ENCODE results near the gene SRRM3.

The SRRM3 gene

DNA sequence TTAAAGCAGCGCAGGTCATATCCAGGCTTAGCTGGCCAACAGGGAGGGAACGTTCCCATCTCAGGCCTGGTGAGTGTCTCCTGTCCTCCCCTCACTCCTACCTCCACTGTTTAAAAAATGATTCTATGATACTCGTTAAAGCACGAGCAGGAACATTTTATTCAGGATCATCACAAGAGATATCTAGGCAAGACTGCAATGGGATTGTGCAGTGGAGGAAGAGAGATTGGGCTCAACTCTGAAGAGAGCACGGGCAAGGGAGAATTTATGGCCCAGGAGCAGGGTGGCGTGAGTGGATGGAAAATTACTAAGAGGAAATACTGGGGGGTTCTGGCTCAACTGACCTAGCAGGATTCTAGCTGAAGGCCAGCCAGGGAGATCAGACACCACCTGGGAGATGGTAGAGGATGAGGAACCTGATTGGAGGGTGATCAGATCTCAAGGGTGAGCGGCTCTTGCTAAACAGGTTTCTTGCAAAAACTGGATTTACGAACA is 91.8 kb downstream of the SRRM3 start:
- DNase-seq (ENCODE audit: low read depth) = no peak
- H3K4me3 ChIP-seq (ENCODE audit: low read depth, low read length) = no peak overlapping the region
- TF ChIP-seq POLR2A (IDR thresholded peaks at IDR 0.05; ENCODE audit: extremely low read depth, insufficient read length) = no peak
- TF ChIP-seq MYC (IDR thresholded peaks at IDR 0.05; ENCODE audit: low read depth, low read length) = no peak

DNA sequence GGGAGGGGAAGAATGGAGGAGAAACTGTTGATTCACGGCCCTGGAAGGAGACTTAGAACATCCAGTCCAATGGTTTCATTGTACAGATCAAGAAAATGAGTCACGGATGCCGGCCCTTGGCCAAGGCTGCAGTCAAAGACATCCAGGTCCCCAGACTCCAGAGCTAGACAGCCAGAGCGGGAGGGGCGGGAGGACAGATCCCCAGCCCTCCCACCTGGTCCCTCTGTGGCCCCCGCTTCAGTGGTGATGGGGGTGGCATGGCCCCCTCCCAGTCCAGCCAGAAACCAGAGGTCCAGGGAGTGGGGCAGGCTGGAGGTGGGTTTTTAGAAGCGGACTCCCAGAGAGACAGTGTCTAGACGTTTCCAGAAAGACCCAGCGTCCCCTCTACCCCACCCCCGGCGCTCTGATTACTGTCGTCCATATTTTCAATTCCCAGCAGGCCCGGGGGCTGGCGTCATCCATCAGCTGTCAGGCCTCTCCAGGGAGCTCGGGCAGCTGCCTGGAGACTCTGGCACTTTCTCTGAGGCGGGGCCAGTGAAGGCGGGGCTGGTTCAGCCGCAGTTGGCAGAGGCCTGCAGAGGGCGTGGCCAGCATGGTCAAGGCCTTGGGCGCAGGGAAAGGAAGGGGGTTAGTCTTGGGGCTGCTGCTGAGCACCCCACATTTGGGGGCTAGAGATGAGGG is 92.8 kb downstream of the SRRM3 start:
- TF ChIP-seq, protein P1, sequence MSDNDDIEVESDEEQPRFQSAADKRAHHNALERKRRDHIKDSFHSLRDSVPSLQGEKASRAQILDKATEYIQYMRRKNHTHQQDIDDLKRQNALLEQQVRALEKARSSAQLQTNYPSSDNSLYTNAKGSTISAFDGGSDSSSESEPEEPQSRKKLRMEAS (IDR thresholded peaks at IDR 0.05; ENCODE audit: low read depth, low read length) = no peak
- TF ChIP-seq POLR2A (IDR thresholded peaks at IDR 0.05; ENCODE audit: extremely low read depth, insufficient read length) (no peak), MYC (IDR thresholded peaks at IDR 0.05; ENCODE audit: low read depth, low read length) (0 out of 2 replicates have a peak, but pooled peaks have one; percentile 15)
- TF ChIP-seq, protein P2, sequence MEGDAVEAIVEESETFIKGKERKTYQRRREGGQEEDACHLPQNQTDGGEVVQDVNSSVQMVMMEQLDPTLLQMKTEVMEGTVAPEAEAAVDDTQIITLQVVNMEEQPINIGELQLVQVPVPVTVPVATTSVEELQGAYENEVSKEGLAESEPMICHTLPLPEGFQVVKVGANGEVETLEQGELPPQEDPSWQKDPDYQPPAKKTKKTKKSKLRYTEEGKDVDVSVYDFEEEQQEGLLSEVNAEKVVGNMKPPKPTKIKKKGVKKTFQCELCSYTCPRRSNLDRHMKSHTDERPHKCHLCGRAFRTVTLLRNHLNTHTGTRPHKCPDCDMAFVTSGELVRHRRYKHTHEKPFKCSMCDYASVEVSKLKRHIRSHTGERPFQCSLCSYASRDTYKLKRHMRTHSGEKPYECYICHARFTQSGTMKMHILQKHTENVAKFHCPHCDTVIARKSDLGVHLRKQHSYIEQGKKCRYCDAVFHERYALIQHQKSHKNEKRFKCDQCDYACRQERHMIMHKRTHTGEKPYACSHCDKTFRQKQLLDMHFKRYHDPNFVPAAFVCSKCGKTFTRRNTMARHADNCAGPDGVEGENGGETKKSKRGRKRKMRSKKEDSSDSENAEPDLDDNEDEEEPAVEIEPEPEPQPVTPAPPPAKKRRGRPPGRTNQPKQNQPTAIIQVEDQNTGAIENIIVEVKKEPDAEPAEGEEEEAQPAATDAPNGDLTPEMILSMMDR (IDR thresholded peaks at IDR 0.05; ENCODE audit: low read depth, low read length) = no peak
- no peak overlapping the region for H3K4me3 ChIP-seq (ENCODE audit: low read depth, low read length)
- peak; percentile 56 for DNase-seq (ENCODE audit: low read depth)

DNA sequence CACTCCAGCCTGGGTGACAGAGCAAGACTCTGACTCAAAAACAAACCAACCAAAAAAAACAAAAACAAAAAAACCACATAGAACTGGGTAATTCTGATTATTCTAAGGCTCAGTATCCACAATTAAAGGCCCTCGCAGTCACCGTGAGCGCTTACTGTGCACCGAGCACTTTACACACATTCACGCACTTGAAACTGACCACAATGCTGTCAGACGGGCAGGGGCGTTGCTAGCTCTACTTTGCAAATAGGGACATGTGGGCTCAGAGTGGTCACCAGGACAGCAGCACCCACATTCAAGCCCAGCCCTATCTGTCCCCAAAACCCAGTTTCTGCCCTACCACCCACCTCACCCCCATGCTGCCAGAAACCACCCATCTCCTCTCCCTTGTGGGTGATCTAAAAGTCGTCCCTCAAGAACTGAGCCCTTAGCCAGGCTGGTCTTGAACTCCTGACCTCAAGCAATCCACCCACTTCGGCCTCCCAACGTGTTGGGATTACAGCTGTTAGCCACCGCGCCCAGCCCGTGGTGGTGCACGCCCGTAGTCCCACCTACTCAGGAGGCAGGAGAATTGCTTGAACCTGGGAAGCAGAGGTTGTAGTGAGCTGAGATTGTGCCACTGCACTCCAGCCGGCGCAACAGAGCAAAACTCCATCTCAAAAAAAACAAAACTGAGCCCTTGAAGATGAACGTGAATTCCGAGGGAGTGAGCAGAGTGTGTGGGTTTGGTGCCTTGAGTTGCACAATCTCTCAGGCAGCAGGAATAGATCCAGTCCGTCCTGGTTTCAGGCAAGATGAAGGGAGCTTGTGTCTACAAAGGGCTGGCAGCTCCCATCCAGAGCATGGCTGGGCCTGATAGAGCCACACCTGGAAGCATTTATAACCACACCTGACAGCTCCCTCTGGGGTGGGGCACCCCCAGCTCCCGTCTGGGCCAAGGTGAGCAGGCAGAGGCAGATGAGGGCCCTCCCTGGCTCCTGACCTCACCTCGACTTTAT is 95.3 kb downstream of the SRRM3 start:
- H3K4me3 ChIP-seq (ENCODE audit: low read depth, low read length) = no peak overlapping the region
- TF ChIP-seq, protein P2 (IDR thresholded peaks at IDR 0.05; ENCODE audit: low read depth, low read length) = no peak
- TF ChIP-seq, protein P1 (IDR thresholded peaks at IDR 0.05; ENCODE audit: low read depth, low read length) = no peak
- TF ChIP-seq MYC (IDR thresholded peaks at IDR 0.05; ENCODE audit: low read depth, low read length) (no peak), POLR2A (IDR thresholded peaks at IDR 0.05; ENCODE audit: extremely low read depth, insufficient read length) (no peak)
- no peak for DNase-seq (ENCODE audit: low read depth)

DNA sequence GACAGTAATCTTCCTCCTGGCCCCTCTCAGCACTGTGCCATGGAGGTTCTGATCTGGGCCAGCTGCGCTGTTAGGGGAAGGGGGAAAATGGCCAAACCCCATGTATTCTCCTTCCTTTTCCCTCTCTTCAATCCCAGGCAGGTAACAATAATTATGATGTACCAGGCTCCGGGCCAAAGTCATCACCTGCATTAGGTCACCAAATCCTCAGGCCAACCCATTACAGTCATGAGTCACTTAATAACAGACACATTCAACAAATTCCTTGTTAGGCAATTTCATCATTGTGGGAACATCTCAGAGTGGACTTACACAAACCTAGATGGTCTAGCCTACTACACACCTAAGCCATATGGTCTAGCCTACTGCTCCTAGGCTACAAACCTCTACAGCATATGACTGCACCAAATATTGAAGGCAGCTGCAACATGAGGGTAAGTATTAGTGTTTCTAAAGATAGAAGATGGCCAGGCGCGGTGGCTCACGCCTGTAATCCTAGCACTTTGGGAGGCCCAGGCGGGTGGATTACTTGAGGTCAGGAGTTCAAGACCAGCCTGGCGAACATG is 98.6 kb downstream of the SRRM3 start:
- no peak overlapping the region for H3K4me3 ChIP-seq (ENCODE audit: low read depth, low read length)
- no peak for TF ChIP-seq POLR2A (IDR thresholded peaks at IDR 0.05; ENCODE audit: extremely low read depth, insufficient read length)
- no peak for DNase-seq (ENCODE audit: low read depth)

DNA sequence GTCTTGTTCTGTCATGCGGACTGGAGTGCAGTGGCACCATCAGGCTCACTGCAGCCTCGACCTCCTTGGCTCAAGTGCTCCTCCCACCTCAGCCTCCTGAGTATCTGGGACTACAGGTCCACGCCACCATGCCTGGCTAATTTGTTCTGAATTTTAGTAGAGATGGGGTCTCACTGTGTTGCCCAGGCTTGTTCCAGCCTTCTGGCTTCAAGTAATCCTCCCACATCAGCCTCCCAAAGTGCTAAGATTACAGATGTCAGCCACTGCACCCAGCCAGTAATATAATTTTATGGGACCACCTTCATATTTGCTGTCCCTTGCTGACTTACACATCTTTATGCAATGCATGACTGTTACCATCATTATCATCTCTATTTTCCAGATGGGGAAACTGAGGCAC is 99.3 kb downstream of the SRRM3 start:
- TF ChIP-seq, protein P1 (IDR thresholded peaks at IDR 0.05; ENCODE audit: low read depth, low read length) = no peak
- TF ChIP-seq, protein P2 (IDR thresholded peaks at IDR 0.05; ENCODE audit: low read depth, low read length) = no peak
- TF ChIP-seq POLR2A (IDR thresholded peaks at IDR 0.05; ENCODE audit: extremely low read depth, insufficient read length) = no peak
- no peak for TF ChIP-seq MYC (IDR thresholded peaks at IDR 0.05; ENCODE audit: low read depth, low read length)
- H3K4me3 ChIP-seq (ENCODE audit: low read depth, low read length) = no peak overlapping the region

DNA sequence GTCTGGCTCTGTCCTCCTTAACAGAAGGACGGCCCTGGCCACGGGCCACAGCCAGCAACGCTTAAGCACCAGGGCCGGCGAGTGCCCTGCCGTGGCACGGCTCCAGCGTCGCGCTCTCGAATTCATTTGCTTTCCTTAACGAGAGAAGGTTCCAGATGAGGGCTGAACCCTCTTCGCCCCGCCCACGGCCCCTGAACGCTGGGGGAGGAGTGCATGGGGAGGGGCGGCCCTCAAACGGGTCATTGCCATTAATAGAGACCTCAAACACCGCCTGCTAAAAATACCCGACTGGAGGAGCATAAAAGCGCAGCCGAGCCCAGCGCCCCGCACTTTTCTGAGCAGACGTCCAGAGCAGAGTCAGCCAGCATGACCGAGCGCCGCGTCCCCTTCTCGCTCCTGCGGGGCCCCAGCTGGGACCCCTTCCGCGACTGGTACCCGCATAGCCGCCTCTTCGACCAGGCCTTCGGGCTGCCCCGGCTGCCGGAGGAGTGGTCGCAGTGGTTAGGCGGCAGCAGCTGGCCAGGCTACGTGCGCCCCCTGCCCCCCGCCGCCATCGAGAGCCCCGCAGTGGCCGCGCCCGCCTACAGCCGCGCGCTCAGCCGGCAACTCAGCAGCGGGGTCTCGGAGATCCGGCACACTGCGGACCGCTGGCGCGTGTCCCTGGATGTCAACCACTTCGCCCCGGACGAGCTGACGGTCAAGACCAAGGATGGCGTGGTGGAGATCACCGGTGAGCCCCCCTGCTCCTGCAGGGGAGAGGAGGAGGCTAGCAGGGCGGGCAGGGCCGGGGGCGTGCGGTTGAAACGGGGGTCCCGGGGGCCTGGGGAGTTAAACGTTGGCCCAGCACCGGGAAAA is 100.9 kb downstream of the SRRM3 start, which contains the start of gene HSPB1:
HSPB1 (plus strand) TSS at position 327 of the 855 bp plus-strand sequence; CDS start at position 367, 40 bp downstream.
- H3K4me3 ChIP-seq (ENCODE audit: low read depth, low read length) = peak within 1 kb of the TSS; percentile 66
- TF ChIP-seq, protein P1 (IDR thresholded peaks at IDR 0.05; ENCODE audit: low read depth, low read length) = peak; percentile 43; the same call in 1 of the 2 replicates
- TF ChIP-seq, protein P2 (IDR thresholded peaks at IDR 0.05; ENCODE audit: low read depth, low read length) = no peak
- TF ChIP-seq MYC (IDR thresholded peaks at IDR 0.05; ENCODE audit: low read depth, low read length) (0 out of 2 replicates have a peak, but pooled peaks have one; percentile 9), POLR2A (IDR thresholded peaks at IDR 0.05; ENCODE audit: extremely low read depth, insufficient read length) (peak; percentile 66)
- DNase-seq (ENCODE audit: low read depth) = peak; percentile 83

More for the DNA sequence above, 99.3 kb downstream of the SRRM3 start:
- no peak for DNase-seq (ENCODE audit: low read depth)

Measured in NB4 (cell line).